SK-N-SH (cell line): ENCODE measurements around the gene PTPRD. TPM values are rescaled to one million over a fixed set of nuclear protein-coding genes. Genes with fewer than 3 reads are reported as not detected.

Experiments used
- CTCF ChIA-PET: fragments of 300-600, 350-600 bp; formaldehyde crosslinking; extraction: SDS; loops from one replicate; lab custom pipeline; 2021; lab: Yijun Ruan, JAX
- POLR2A ChIA-PET: fragments of 350-600 bp; sonication (Branson Sonifier 250); formaldehyde crosslinking; extraction: SDS; loops from one replicate; lab custom pipeline; 2020; ENCODE audit warnings: antibody characterized with exemption, inconsistent platforms; lab: Yijun Ruan, JAX
- DNase-seq: peaks from one replicate; pipeline ENCODE4 v3.0.0; 2012
- H2AFZ ChIP-seq: fragments of 200-600 bp; sonication (generic); 2 replicates; pipeline ENCODE4 v1.8.1; 2016; ENCODE audit warnings: antibody characterized with exemption, mild to moderate bottlenecking, low read depth
- H3F3A ChIP-seq: fragments of 200-600 bp; sonication (generic); replicated peaks from 2 replicates; pipeline ENCODE3; 2016; ENCODE audit warnings: antibody characterized with exemption, mild to moderate bottlenecking; ENCODE audit not compliant: insufficient read depth
- H3K27ac ChIP-seq, 2 experiments: fragments of 200-500 bp in 1 of 2; fragments of 200-600 bp in 1 of 2; sonication (Bioruptor generic) in 1 of 2; sonication (generic), shearing (Covaris generic) in 1 of 2; 2 replicates each; pipeline versions ENCODE4 v1.5.1 to v1.6.1; 2014 to 2016; ENCODE audit warnings: low read depth in 2 of 2, inconsistent platforms in 1 of 2, low read length in 1 of 2, mild to moderate bottlenecking in 1 of 2, mixed read lengths in 1 of 2
- H3K27me3 ChIP-seq: fragments of 200-600 bp; sonication (generic), shearing (Covaris generic); 2 replicates; pipeline ENCODE4 v1.6.1; 2016; ENCODE audit warnings: mixed run types; ENCODE audit not compliant: insufficient read depth
- H3K36me3 ChIP-seq, 2 experiments: fragments of 200-500 bp in 1 of 2; fragments of 200-600 bp in 1 of 2; sonication (Bioruptor generic) in 1 of 2; sonication (generic) in 1 of 2; replicated peaks in 1 of 2; 2 replicates each; pipeline versions ENCODE3 to v1.5.1; 2014 to 2016; ENCODE audit warnings: low read length in 1 of 2, mild to moderate bottlenecking in 1 of 2; ENCODE audit not compliant: insufficient read depth in 2 of 2, control insufficient read depth in 1 of 2
- H3K4me1 ChIP-seq, 2 experiments: fragments of 200-500 bp in 1 of 2; fragments of 200-600 bp in 1 of 2; sonication (Bioruptor generic) in 1 of 2; sonication (generic), shearing (Covaris generic) in 1 of 2; 2 replicates each; pipeline versions ENCODE4 v1.5.1 to v1.6.1; 2014 to 2016; ENCODE audit warnings: low read depth in 1 of 2, low read length in 1 of 2, mixed run types in 1 of 2; ENCODE audit not compliant: insufficient read depth in 2 of 2, control insufficient read depth in 1 of 2
- H3K4me2 ChIP-seq: fragments of 200-600 bp; sonication (generic), shearing (Covaris generic); 2 replicates; pipeline ENCODE4 v1.6.1; 2017; ENCODE audit warnings: mixed run types
- H3K4me3 ChIP-seq, 2 experiments: fragments of 200-500 bp in 1 of 2; fragments of 200-600 bp in 1 of 2; sonication (Bioruptor generic) in 1 of 2; sonication (generic), shearing (Covaris generic) in 1 of 2; 2 replicates each; pipeline versions ENCODE4 v1.5.1 to v1.8.1; 2014 to 2016; ENCODE audit warnings: low read depth in 2 of 2, inconsistent platforms in 1 of 2, low read length in 1 of 2, mild to moderate bottlenecking in 1 of 2, mixed read lengths in 1 of 2, moderate library complexity in 1 of 2
- H3K79me2 ChIP-seq: fragments of 200-600 bp; sonication (generic); 2 replicates; pipeline ENCODE4 v1.8.1; 2017; ENCODE audit warnings: mild to moderate bottlenecking; ENCODE audit not compliant: insufficient read depth
- H3K9ac ChIP-seq: fragments of 200-600 bp; sonication (generic); 2 replicates; pipeline ENCODE4 v1.6.1; 2017; ENCODE audit warnings: mixed run types
- H3K9me2 ChIP-seq: fragments of 200-600 bp; sonication (generic); 2 replicates; pipeline ENCODE4 v1.6.1; 2017; ENCODE audit warnings: mixed run types
- H3K9me3 ChIP-seq: fragments of 200-600 bp; sonication (generic); 2 replicates; pipeline ENCODE4 v1.6.1; 2017; ENCODE audit warnings: mixed run types, mild to moderate bottlenecking, moderate library complexity
- H4K20me1 ChIP-seq: fragments of 200-600 bp; sonication (generic); 2 replicates; pipeline ENCODE4 v1.6.1; 2017; ENCODE audit warnings: mild to moderate bottlenecking, mixed run types; ENCODE audit not compliant: insufficient read depth
- CHD2 ChIP-seq: fragments of 150-350 bp; IDR thresholded peaks from 2 replicates; pipeline ENCODE4 v1.6.1; 2018; ENCODE audit warnings: low read length; ENCODE audit not compliant: partially characterized antibody
- EP300 ChIP-seq, 2 experiments: IDR thresholded peaks; 2 replicates each; pipeline versions ENCODE4 v1.4.0 to v1.6.1; 2012; ENCODE audit warnings: borderline replicate concordance in 1 of 2, low read depth in 1 of 2, low read length in 1 of 2
- EZH2phosphoT487 ChIP-seq: fragments of 200-600 bp; sonication (generic); IDR thresholded peaks from 2 replicates; pipeline ENCODE4 v1.6.1; 2017; ENCODE audit warnings: low read depth, mixed run types, mild to moderate bottlenecking, antibody characterized with exemption, moderate library complexity, borderline replicate concordance
- FOXJ3 ChIP-seq: sonication (generic); formaldehyde crosslinking; IDR thresholded peaks from 2 replicates; pipeline ENCODE4 v1.5.1; 2020; ENCODE audit warnings: mild to moderate bottlenecking, missing genetic modification reagents
- GABPA ChIP-seq: IDR thresholded peaks from 2 replicates; pipeline ENCODE4 v1.4.0; 2012; ENCODE audit warnings: low read depth, mild to moderate bottlenecking
- GATA2 ChIP-seq: sonication (generic); formaldehyde crosslinking; IDR thresholded peaks from 2 replicates; pipeline ENCODE4 v1.5.0; 2020; ENCODE audit warnings: mild to moderate bottlenecking, missing genetic modification reagents
- MEF2A ChIP-seq: IDR thresholded peaks from 2 replicates; pipeline ENCODE4 v1.4.0; 2012; ENCODE audit warnings: low read depth, borderline replicate concordance
- MXI1 ChIP-seq: IDR thresholded peaks from 2 replicates; pipeline ENCODE4 v1.6.1; 2012; ENCODE audit warnings: mild to moderate bottlenecking, low read depth, low read length, improper control_type of control experiment
- NRF1 ChIP-seq: IDR thresholded peaks from 2 replicates; pipeline ENCODE4 v1.6.1; 2012; ENCODE audit warnings: low read depth, mild to moderate bottlenecking, low read length
- POLR2AphosphoS5 ChIP-seq: IDR thresholded peaks from 2 replicates; pipeline ENCODE4 v1.6.1; 2012; ENCODE audit warnings: low read depth, low read length
- RAD21 ChIP-seq: IDR thresholded peaks from 2 replicates; pipeline ENCODE4 v1.6.1; 2012; ENCODE audit warnings: mild to moderate bottlenecking, low read length
- RCOR1 ChIP-seq: fragments of 150-350 bp; IDR thresholded peaks from 2 replicates; pipeline ENCODE4 v1.6.1; 2017; ENCODE audit warnings: antibody characterized with exemption, low read length
- RFX5 ChIP-seq: IDR thresholded peaks from 2 replicates; pipeline ENCODE4 v1.6.1; 2012; ENCODE audit warnings: mild to moderate bottlenecking, improper control_type of control experiment, low read length
- RXRA ChIP-seq: IDR thresholded peaks from 2 replicates; pipeline ENCODE4 v1.4.0; 2012; ENCODE audit warnings: low read depth, mild to moderate bottlenecking, borderline replicate concordance
- TAF1 ChIP-seq: IDR thresholded peaks from 2 replicates; pipeline ENCODE4 v1.6.1; 2012; ENCODE audit warnings: low read depth, mild to moderate bottlenecking, low read length, moderate library complexity, borderline replicate concordance
- TCF12 ChIP-seq: IDR thresholded peaks from 2 replicates; pipeline ENCODE4 v1.4.0; 2012
- WGBS: methylation state at CpG from one replicate; pipeline ENCODE4 v1.1.6; 2017; ENCODE audit warnings: low lambda C conversion rate; 5-methylcytosine and 5-hydroxymethylcytosine counted together
- polyA plus RNA-seq, 3 experiments: library from polyadenylated mRNA; depleted of rRNA; stranded (reverse); fragments of >200 nt; gene quantifications; 2 replicates each; pipeline ENCODE4 v1.2.3, GENCODE V29; 2012
- TF ChIP-seq, protein P1 (sequence below): IDR thresholded peaks from 2 replicates; pipeline ENCODE4 v1.6.1; 2012; ENCODE audit warnings: mild to moderate bottlenecking, low read depth, low read length, moderate library complexity
- TF ChIP-seq, protein P2 (sequence below): IDR thresholded peaks from 2 replicates; pipeline ENCODE4 v1.4.0; 2012; ENCODE audit warnings: low read depth

The PTPRD gene
- polyA plus RNA-seq, 1 of the 3 experiments (the other 2 are of a cell fraction): 0.15 TPM

DNA sequence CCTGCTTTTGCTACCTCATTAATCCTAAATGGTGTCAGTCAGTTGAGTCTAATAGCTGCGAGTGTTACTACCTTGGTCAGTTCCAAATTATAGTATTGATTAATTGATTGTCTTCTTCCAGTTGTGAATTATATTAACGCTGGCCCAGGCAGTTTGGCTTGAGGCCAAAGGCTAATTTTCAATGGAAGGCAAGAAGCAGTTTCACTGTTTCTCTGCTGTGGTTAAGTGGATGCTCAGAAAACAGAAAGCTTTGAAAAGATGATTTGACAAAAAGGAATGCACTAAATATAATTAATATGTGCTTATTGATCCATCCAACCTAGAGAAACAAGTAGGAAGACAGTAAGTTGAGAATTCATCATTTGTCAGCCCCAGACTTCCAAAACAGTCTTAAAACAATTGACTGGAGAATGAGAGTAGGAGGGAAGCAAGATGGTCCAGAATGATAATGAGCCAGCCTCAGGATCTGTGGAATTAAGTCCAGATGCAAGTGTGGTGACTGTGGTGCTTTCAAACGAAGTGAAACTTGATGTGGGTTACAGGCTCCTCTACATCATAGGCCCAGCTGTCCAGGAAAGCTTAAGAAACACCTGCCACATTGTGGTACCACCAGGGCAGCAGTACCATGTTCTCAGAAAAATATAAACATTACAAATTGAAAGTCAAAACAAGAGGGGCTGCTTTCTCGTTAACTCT is 1442.2 kb downstream of the PTPRD start:
- H3K9ac ChIP-seq: no peak overlapping the region
- POLR2A ChIA-PET: no interaction called here
- 5% methylated on average over 4 of the region's 4 CpGs for WGBS

DNA sequence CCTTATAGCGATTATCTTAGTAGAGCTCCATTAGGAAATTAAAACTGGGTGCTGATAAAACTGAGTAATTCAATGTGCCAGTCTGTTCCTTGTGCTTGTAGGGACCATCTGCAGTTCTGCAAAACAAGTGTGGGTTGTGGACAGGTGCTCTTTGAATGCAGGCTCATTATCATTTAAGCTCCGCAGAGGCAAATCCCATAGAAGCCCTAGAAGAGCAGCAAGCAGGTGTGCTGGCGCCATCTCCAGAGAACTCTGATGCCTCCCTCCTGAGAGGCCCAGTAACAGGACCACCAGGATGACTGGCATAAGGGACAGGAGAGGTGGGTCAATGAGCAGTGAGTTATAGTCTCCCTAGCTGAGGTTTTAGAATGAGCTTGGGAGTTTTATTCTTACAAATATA is 1470.8 kb downstream of the PTPRD start:
- Histone ChIP-seq H4K20me1 (no peaks in the 10 kb centered on the region), H3K4me1 (no peaks in the 10 kb centered on the region), H3K9ac (no peak overlapping the region), H3K4me2 (no peak overlapping the region), H3K36me3 (no peaks in the 10 kb centered on the region), H3K9me2 (no peaks in the 10 kb centered on the region), H3K79me2 (no peaks in the 10 kb centered on the region), H3K27ac (no peak overlapping the region)
- ChIA-PET CTCF (no interaction called here), POLR2A (no interaction called here)
- DNase-seq: no peak
- TF ChIP-seq MXI1: no peak
- no peak for TF ChIP-seq MEF2A
- TF ChIP-seq TAF1: no peak
- TF ChIP-seq, protein P1, sequence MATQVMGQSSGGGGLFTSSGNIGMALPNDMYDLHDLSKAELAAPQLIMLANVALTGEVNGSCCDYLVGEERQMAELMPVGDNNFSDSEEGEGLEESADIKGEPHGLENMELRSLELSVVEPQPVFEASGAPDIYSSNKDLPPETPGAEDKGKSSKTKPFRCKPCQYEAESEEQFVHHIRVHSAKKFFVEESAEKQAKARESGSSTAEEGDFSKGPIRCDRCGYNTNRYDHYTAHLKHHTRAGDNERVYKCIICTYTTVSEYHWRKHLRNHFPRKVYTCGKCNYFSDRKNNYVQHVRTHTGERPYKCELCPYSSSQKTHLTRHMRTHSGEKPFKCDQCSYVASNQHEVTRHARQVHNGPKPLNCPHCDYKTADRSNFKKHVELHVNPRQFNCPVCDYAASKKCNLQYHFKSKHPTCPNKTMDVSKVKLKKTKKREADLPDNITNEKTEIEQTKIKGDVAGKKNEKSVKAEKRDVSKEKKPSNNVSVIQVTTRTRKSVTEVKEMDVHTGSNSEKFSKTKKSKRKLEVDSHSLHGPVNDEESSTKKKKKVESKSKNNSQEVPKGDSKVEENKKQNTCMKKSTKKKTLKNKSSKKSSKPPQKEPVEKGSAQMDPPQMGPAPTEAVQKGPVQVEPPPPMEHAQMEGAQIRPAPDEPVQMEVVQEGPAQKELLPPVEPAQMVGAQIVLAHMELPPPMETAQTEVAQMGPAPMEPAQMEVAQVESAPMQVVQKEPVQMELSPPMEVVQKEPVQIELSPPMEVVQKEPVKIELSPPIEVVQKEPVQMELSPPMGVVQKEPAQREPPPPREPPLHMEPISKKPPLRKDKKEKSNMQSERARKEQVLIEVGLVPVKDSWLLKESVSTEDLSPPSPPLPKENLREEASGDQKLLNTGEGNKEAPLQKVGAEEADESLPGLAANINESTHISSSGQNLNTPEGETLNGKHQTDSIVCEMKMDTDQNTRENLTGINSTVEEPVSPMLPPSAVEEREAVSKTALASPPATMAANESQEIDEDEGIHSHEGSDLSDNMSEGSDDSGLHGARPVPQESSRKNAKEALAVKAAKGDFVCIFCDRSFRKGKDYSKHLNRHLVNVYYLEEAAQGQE: no peak
- TF ChIP-seq RXRA: no peak
- TF ChIP-seq RCOR1: no peak
- no peak for TF ChIP-seq CHD2
- TF ChIP-seq, protein P2, sequence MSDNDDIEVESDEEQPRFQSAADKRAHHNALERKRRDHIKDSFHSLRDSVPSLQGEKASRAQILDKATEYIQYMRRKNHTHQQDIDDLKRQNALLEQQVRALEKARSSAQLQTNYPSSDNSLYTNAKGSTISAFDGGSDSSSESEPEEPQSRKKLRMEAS: no peak
- no peak for TF ChIP-seq TCF12
- no peak for TF ChIP-seq RFX5
- TF ChIP-seq EP300 (IDR thresholded peaks at IDR 0.05; ENCODE audit: borderline replicate concordance in 1 of 2, low read depth in 1 of 2, low read length in 1 of 2): no peak
- TF ChIP-seq NRF1: no peak
- no peak for TF ChIP-seq POLR2AphosphoS5
- TF ChIP-seq RAD21: no peak
- TF ChIP-seq GABPA: no peak
- no peak for TF ChIP-seq EZH2phosphoT487
- TF ChIP-seq, all 33 proteins: peak for 0
- 56% methylated on average over 3 of the region's 3 CpGs for WGBS
- no peaks in the 10 kb centered on the region for H3K27me3 ChIP-seq
- H3K9me3 ChIP-seq: no peaks in the 10 kb centered on the region
- H3K4me3 ChIP-seq: no peak overlapping the region
- H3F3A ChIP-seq: no peaks in the 10 kb centered on the region
- H2AFZ ChIP-seq: no peak overlapping the region

More for the DNA sequence above, 1442.2 kb downstream of the PTPRD start:
- Histone ChIP-seq H3K36me3 (no peaks in the 10 kb centered on the region), H2AFZ (no peak overlapping the region), H3K4me3 (no peak overlapping the region), H3K27ac (peak overlapping the region in 1 of 2 experiments; percentile 87; a peak in 2 of 4 replicates), H4K20me1 (no peaks in the 10 kb centered on the region), H3K9me3 (no peaks in the 10 kb centered on the region), H3K9me2 (no peaks in the 10 kb centered on the region), H3K79me2 (no peaks in the 10 kb centered on the region), H3K4me1 (peaks cover 0 to 3% of the 10 kb centered on the region in 2 experiments; a peak in 1 of 4 replicates), H3F3A (no peaks in the 10 kb centered on the region), H3K27me3 (no peaks in the 10 kb centered on the region), H3K4me2 (no peak overlapping the region)
- peak; percentile 28 for DNase-seq
- CTCF ChIA-PET: interaction anchor here (0.6 to 1.7 kb wide), 3 partner anchors 22 to 1461 kb away, joined by 3 to 6 read pairs (median 3); no protein-coding TSS in a partner anchor
- TF ChIP-seq CHD2 (peak; percentile 54), POLR2AphosphoS5 (no peak), FOXJ3 (CRISPR knock-in tag) (0 out of 2 replicates have a peak, but pooled peaks have one; percentile 27), EP300 (IDR thresholded peaks at IDR 0.05; ENCODE audit: borderline replicate concordance in 1 of 2, low read depth in 1 of 2, low read length in 1 of 2) (peak in 1 of 2 experiments; percentile 56; a peak in 1 of 4 replicates), MXI1 (peak; percentile 23; the same call in 1 of the 2 replicates), GATA2 (peak; percentile 83)
